NCI-H82 (cell line): ENCODE results near the gene BEGAIN.
A peak's percentile ranks its signal among the peaks of the same experiment; 100 is the strongest.

Experiments
- DNase-seq: peaks from one replicate; lab custom pipeline; 2025; lab: John Stamatoyannopoulos, UW

Gene BEGAIN

GRCh38 chr14:100587086-100587762, at the start of gene BEGAIN:
TSS of gene BEGAIN (minus strand) at chr14:100587417. CDS start at chr14:100587290, 127 bp downstream.
- DNase-seq = peak; percentile 72

- no peak for DNase-seq
Measured at GRCh38 chr14:100636559-100636958, 49.3 kb upstream of the BEGAIN start.

GRCh38 chr14:100634026-100634425, 46.8 kb upstream of the BEGAIN start:
- no peak for DNase-seq

- no peak for DNase-seq
Measured at GRCh38 chr14:100633406-100633805, 46.2 kb upstream of the BEGAIN start.

GRCh38 chr14:100629696-100630095, 42.5 kb upstream of the BEGAIN start:
- DNase-seq = no peak

GRCh38 chr14:100629098-100629497, 41.9 kb upstream of the BEGAIN start:
- no peak for DNase-seq

- DNase-seq = no peak
Measured at GRCh38 chr14:100628225-100628624, 41.0 kb upstream of the BEGAIN start.

GRCh38 chr14:100626614-100627013, 39.4 kb upstream of the BEGAIN start:
- no peak for DNase-seq

- DNase-seq = no peak
Measured at GRCh38 chr14:100623961-100624360, 36.7 kb upstream of the BEGAIN start.

GRCh38 chr14:100623557-100623956, 36.3 kb upstream of the BEGAIN start:
- no peak for DNase-seq

- DNase-seq = no peak
Measured at GRCh38 chr14:100622708-100623485, 35.7 kb upstream of the BEGAIN start.

- no peak for DNase-seq
Measured at GRCh38 chr14:100622224-100622623, 35.0 kb upstream of the BEGAIN start.

GRCh38 chr14:100621806-100622205, 34.6 kb upstream of the BEGAIN start:
- peak; percentile 32 for DNase-seq

- no peak for DNase-seq
Measured at GRCh38 chr14:100620255-100621100, 33.3 kb upstream of the BEGAIN start.

GRCh38 chr14:100619396-100620254, 32.4 kb upstream of the BEGAIN start:
- no peak for DNase-seq

GRCh38 chr14:100618763-100619320, 31.6 kb upstream of the BEGAIN start:
- no peak for DNase-seq

GRCh38 chr14:100618318-100618693, 31.1 kb upstream of the BEGAIN start:
- no peak for DNase-seq

GRCh38 chr14:100617410-100618317, 30.4 kb upstream of the BEGAIN start:
- no peak for DNase-seq

GRCh38 chr14:100616854-100617409, 29.7 kb upstream of the BEGAIN start:
- DNase-seq = no peak
